Measurements from ENCODE around the gene HHAT.

Gene HHAT

GRCh38 chr1:210434223-210434622 is 105.5 kb downstream of the HHAT start:
- in situ Hi-C loops (cut with MboI; ENCODE audit: low sequenced_read_pairs) = no loop called here

DNA sequence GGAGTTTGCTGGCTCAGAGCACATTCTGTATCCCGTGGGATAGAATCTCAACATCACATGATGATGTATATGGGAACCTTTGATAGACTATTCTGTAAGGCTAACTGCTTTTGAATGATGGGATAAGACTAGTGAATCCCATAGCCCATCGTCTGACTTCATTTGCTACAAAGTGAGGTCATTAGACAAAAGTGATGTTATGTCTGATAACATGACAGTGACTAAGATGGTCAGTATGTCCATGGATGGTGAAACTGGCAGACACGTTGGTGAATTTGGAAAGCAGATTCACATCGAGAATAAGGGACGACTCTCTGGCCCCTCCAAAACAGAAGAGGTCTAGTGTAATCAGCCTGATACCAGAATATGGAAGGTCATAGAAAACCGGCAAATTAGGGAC is 108.4 kb downstream of the HHAT start:
- in situ Hi-C loops (cut with MboI; ENCODE audit: low sequenced_read_pairs) = no loop called here

DNA sequence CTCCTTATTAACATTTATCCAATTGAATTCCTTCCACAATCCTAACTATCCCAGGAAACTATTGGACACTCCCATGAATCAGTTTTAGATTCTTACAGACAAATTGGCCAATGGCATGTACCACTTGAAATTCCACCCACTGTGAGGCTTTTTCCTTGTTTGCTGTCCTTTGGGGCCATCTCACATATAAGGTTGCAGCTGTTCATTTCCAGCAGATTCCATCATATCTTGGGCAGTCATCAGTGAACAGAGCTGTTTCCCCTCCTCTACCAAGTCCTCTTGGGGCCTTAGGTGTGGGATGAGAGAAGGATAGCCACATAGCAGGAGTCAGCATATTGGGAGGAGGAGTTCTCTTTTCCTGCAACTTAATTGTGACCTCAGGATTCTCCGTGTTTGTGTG is 109.1 kb downstream of the HHAT start:
- in situ Hi-C loops (cut with MboI; ENCODE audit: low sequenced_read_pairs) = no loop called here

GRCh38 chr1:210438928-210439841 is 110.5 kb downstream of the HHAT start:
- in situ Hi-C loops (cut with MboI; ENCODE audit: low sequenced_read_pairs) = no loop called here

- in situ Hi-C loops (cut with MboI; ENCODE audit: low sequenced_read_pairs) = no loop called here
These were observed 111.4 kb downstream of the HHAT start for GRCh38 chr1:210440081-210440480.

DNA sequence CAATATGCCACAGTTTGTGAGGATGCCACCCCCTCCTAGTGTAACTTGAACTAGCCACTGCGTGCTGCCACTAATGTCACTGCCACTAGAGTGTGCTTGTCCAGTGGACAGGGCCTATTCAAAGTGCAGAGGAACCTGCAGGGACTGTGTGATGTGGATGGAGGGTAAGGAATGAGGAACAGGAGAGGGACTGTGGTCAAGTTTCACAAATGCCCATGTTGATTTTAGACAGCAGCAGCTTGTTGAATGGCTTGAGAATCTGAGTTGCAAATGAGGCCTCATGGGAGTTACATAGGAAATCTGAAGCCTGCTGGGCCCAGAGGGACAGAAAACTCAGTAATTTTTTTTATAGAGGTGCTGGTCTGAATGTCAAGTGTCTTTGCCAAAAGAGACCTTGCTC is 112.3 kb downstream of the HHAT start:
- in situ Hi-C loops (cut with MboI; ENCODE audit: low sequenced_read_pairs) = no loop called here

DNA sequence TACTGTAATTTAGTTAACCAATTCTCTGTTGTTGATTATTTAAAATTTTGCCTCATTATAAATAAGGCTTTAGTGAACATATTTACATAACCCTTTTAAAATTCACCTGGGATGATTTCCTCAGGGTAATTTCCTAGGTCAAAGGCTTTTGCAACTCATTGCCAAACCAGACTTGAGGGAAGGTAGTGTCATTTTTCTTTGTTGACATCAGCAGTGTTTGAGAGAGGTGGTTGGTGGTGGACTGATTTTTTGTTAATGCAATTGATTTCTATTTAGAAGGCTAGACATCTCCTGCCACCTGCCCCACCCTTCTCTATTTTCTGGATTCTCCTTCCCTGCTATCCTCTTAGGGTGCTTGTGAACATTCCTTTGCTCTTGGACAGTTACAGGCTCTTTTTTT is 116.8 kb downstream of the HHAT start:
- in situ Hi-C loops (cut with MboI; ENCODE audit: low sequenced_read_pairs) = no loop called here

DNA sequence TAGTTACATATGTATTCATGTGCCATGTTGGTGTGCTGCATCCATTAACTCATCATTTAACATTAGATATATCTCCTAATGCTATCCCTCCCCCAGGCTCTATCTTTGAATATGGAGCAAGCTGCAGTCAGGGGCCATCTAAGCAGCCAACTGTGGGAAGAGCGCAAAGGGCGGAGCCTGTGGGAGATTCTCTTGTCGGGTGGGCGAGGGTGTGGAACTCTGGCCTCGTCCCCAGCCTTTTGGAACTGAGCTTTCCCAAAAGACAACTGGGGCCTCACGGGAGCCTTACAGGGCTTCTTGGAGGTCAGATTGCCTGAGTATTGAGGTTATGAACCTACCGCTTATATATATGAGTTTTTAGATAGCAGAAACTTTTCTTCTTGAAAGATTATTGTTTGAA is 117.2 kb downstream of the HHAT start:
- in situ Hi-C loops (cut with MboI; ENCODE audit: low sequenced_read_pairs) = no loop called here

GRCh38 chr1:210446479-210446878 is 117.8 kb downstream of the HHAT start:
- in situ Hi-C loops (cut with MboI; ENCODE audit: low sequenced_read_pairs) = no loop called here

DNA sequence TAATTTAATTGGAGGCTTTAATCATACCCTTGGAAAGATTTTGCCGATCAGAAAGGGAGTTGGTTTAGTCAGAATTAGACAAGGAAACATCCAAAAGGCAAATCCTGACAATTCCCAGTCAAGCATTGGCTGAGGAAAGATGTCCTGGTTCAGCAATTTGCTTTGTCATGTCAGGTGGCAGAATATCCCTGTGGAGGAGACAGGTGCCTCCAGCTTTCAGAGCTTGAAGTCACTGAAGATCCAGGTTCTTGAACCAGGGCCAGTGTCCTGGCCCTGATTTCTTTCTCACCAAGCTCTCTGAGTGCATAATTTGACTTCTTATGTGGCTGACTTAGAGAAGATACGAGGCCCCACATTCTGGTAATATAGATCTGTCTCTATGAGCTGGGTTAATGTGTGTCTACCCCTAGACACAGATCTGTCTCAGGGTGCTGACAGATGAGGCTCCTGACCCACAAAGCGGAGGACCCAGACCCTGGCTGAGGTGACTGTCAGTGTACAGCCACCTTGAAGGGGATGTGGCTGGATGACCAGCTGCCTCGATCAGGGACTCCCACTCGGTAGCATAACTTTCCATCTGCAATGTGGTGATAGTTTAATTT is 118.9 kb downstream of the HHAT start:
- in situ Hi-C loops (cut with MboI; ENCODE audit: low sequenced_read_pairs) = no loop called here

DNA sequence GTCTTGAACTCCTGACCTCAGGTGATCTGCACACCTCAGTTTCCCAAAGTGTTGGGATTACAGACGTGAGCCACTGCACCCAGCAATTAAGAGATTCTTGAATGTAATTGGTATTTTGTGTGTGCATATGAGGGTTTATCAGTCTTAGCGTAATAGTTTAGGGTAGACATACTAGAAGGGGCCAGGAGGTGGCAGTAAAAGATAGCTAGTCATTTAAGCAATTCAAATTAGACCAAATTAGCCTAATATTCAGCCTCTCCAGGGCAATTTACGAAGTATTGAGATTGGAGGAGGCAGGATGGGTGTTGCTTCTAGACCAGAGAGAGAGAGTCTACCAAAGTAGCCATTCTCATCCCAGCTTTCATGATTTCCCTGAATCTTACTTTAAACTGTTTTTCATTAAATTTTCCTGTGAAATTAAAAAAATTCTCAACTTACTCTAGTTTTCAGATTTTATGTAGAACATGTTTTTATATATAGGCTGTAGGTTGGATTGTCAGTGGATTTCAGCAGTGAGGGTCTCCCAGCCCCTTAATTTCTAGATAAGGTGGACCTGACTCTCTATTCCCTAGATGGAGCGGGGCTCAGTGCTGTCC is 119.7 kb downstream of the HHAT start:
- in situ Hi-C loops (cut with MboI; ENCODE audit: low sequenced_read_pairs) = no loop called here

DNA sequence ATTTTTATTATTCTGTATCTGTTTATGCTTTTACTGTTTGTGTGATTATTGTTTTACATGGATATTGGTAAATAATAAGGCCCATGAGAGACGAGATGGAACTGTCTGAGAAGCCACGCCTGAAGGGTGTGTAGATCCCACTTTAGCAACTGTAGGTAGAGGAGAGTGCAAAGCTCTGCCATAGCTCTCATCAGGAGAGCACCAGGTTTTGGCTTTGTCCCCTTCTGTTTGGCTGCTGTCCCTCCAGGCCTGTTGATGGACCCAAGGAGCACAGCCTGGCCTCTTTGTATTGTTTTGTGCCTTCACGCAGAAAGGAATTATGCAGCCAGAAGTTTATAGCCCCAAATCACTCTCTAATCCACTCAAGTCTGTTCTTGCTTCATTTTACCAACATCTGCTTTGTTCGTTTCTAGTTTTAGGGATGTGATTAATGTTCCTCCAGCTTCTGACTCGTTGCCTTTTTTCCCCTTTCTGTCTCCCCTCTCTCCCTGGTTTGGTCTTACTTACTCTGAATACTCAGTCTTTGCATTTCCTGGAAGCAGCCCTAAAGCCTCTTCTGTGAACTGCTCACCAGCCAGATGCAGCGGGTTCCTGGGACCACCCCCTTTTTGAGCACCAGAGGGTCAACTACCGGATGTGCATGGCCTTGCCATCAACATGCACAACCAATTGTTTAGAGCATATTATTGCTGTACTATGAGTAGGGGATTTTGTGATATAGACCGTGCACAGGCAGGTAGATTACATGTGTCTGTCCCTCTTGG is 127.3 kb downstream of the HHAT start:
- in situ Hi-C loops (cut with MboI; ENCODE audit: low sequenced_read_pairs) = no loop called here

DNA sequence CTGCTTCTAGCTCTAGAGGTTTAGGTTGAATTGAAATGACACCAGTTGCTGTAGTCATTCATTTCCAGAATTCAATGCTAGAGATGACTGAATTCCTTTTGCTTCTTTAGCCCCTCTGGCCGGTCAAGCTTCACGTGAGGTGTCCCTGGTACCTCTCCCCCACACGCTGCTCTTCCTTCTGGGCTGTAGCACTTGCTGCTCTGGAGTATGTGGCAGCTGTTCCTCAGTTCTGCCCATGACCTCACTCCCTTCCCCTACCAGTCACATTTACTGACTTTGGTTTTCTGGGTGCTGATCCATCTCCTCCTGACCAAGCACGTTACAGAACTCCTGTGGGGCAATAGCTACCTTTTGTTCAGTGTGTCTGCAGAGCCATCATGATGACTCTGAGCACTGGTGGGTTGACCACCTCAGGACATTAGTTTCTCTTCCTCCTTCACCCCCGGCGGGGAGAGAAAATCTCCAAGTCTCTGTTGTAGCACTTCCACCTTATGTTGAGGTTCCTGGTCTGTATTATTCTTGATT is 128.1 kb downstream of the HHAT start:
- in situ Hi-C loops (cut with MboI; ENCODE audit: low sequenced_read_pairs) = no loop called here

GRCh38 chr1:210457568-210457967 is 128.9 kb downstream of the HHAT start:
- in situ Hi-C loops (cut with MboI; ENCODE audit: low sequenced_read_pairs) = no loop called here

DNA sequence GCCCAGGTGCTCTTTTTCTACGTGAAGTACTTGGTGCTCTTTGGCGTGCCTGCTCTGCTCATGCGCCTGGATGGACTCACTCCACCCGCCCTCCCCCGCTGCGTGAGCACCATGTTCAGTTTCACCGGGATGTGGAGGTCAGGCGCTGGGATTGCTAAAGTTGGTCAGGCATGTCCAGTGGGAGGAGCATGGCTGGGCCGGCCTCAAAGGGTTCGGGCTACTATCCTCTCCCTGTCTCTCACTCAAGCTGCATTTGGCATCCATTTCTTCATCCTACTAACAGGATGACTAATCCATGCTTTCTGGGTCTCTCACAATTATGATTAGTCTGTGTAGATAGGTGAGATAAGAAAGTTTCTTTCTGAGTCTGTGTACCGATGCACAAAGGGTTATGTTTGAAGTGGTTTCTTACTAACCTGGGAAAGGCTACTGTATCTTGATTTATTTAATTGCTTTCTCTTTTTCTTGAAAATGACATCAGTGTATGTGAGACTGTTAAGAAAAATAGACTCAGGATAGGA is 135.9 kb downstream of the HHAT start:
- in situ Hi-C loops (cut with MboI; ENCODE audit: low sequenced_read_pairs) = no loop called here

DNA sequence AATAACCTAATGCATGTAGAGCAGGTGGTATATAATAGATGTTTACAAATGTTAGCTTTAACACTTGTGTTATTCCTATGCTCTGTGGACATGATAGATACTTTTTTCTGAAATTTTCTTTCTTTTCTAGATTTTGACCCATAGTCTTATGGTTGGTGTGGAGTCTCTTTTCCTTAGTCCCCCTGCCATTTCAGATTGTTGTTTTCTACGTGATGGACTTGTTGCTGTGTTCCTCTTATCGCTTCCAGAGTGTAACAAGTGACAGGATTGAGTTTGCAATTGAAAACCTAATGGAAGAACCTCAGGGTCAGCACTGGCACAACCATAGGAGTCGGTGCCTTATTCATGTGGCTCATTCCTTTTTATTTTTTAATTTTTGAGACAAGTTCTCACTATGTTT is 136.4 kb downstream of the HHAT start:
- in situ Hi-C loops (cut with MboI; ENCODE audit: low sequenced_read_pairs) = no loop called here

DNA sequence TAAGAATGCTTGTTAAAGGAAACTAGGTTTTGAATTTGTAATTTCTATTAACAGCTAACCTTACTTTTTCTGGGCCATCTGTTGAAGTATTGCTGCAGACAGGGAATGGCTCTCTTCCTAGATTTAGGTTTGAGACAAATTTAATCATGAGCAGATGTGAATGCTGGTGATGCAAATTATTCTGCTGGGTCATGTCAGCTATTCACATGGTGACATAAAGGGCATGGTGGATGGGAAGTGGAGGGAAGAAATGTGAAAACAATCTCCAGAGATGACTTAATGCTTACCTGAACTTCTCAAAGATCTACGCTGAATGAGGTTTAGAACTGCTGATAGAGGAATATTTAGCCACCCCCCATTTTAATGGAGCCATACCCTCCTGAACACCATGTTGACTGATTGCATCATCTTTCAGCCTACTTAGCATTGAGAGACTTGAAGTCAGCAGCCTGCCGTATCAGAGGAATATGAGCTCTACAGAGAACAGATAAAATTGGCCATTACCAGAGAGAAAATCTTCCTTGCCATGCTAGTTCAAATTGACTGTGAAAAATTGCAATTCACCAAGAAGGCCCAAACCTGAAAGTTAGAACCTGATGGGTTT is 138.8 kb downstream of the HHAT start:
- in situ Hi-C loops (cut with MboI; ENCODE audit: low sequenced_read_pairs) = no loop called here

- in situ Hi-C loops (cut with MboI; ENCODE audit: low sequenced_read_pairs) = no loop called here
These were observed 140.7 kb downstream of the HHAT start for GRCh38 chr1:210469441-210469840.

DNA sequence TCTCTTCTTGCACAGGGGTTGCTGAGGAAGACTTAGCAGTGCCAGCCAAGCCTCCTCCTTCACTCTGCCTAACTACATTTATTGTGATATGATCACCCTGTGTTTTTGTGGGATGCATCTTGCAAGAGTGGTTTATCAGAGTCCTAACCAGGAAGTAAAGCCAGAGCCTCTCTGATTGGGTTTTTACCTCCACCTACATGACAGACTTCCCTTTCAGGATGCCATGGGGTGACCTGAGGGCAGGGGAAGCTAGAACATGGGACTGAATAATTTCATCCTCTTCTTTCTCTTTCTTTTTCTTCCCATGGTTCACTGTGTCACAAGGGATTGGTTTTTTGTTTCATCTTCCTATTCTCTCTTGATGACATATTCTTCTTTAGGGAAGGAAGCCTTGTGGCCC is 146.6 kb downstream of the HHAT start:
- in situ Hi-C loops (cut with MboI; ENCODE audit: low sequenced_read_pairs) = no loop called here

DNA sequence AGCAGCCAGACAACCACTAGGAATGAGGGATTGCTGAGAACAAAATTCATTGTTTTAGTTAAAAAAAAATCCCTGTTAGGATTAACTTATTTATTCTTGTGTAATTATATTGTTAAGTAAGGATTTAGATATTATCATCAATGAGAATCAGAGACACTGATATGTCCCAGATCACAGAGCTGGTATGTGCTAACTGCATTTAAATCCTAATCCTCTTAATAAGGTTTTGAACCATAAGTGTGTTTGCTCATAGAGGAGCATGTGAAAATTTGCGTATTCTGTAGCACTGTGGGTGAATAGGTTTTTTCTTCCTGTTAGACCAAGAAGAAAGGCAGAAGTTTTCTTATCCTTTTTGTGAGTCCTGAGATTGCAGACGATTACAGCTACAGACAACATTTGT is 147.1 kb downstream of the HHAT start:
- in situ Hi-C loops (cut with MboI; ENCODE audit: low sequenced_read_pairs) = no loop called here

DNA sequence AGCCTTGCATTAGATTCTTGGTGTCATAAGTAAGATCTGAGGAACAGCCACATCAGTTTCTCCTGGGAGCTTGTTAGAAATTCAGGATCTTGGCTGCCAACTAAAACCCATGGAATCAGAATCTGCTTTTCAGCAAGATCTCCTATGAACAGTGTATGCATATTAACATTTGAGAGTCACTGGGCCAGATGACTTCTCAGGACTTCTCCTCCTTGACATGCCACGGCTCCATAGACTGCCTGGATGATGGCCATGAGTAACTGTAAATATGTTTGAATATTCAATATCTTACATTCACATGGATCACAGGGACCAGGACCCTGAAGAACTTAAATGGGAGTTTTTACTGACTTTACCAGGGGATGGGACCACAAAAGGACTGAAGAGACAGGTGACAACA is 148.0 kb downstream of the HHAT start:
- in situ Hi-C loops (cut with MboI; ENCODE audit: low sequenced_read_pairs) = no loop called here
